ENCODE results near the gene TAPT1. TPM values are rescaled to one million over a fixed set of nuclear protein-coding genes. Genes with fewer than 3 reads are reported as not detected.

TAPT1 gene
- polyA plus RNA-seq, 1 donor from 2014 or later: 34.2 TPM

DNA sequence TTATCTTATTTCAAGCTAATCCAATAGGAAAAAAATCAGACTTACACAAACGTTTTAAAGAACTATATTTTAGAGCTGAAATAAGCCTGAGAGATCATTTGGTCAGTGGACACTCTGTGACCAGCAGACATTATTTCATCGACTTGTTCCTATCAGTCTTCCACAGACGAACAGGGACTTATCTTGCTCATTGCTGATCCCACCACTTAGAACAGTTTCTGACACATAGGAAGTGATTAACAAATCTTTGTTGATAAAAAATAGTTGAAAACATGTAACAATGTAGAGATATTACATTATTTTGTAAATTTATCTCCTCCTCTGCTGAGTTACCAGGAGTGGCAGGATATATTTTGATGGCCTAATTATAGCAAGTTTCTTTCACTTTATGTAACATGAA is 65.8 kb downstream of the TAPT1 start:
- no peaks in the 10 kb centered on the region for H3K27me3 ChIP-seq (ENCODE audit: insufficient read depth, low read depth, low read length)
- no peak overlapping the region for H3K4me2 ChIP-seq (ENCODE audit: low read length)
- TF ChIP-seq, protein P1, sequence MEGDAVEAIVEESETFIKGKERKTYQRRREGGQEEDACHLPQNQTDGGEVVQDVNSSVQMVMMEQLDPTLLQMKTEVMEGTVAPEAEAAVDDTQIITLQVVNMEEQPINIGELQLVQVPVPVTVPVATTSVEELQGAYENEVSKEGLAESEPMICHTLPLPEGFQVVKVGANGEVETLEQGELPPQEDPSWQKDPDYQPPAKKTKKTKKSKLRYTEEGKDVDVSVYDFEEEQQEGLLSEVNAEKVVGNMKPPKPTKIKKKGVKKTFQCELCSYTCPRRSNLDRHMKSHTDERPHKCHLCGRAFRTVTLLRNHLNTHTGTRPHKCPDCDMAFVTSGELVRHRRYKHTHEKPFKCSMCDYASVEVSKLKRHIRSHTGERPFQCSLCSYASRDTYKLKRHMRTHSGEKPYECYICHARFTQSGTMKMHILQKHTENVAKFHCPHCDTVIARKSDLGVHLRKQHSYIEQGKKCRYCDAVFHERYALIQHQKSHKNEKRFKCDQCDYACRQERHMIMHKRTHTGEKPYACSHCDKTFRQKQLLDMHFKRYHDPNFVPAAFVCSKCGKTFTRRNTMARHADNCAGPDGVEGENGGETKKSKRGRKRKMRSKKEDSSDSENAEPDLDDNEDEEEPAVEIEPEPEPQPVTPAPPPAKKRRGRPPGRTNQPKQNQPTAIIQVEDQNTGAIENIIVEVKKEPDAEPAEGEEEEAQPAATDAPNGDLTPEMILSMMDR (IDR thresholded peaks at IDR 0.05; ENCODE audit: poor library complexity, severe bottlenecking): no peak
- no peak for TF ChIP-seq RAD21 (conservative IDR thresholded peaks at IDR 0.05)
- TF ChIP-seq TAF1 (IDR thresholded peaks at IDR 0.05; ENCODE audit: low read depth): no peak
- no peak for TF ChIP-seq EZH2 (IDR thresholded peaks at IDR 0.05; ENCODE audit: borderline replicate concordance, insufficient read depth, low read length, poor library complexity, severe bottlenecking)
- TF ChIP-seq EP300 (conservative IDR thresholded peaks at IDR 0.05; ENCODE audit: poor library complexity, severe bottlenecking): no peak
- TF ChIP-seq, protein P2, sequence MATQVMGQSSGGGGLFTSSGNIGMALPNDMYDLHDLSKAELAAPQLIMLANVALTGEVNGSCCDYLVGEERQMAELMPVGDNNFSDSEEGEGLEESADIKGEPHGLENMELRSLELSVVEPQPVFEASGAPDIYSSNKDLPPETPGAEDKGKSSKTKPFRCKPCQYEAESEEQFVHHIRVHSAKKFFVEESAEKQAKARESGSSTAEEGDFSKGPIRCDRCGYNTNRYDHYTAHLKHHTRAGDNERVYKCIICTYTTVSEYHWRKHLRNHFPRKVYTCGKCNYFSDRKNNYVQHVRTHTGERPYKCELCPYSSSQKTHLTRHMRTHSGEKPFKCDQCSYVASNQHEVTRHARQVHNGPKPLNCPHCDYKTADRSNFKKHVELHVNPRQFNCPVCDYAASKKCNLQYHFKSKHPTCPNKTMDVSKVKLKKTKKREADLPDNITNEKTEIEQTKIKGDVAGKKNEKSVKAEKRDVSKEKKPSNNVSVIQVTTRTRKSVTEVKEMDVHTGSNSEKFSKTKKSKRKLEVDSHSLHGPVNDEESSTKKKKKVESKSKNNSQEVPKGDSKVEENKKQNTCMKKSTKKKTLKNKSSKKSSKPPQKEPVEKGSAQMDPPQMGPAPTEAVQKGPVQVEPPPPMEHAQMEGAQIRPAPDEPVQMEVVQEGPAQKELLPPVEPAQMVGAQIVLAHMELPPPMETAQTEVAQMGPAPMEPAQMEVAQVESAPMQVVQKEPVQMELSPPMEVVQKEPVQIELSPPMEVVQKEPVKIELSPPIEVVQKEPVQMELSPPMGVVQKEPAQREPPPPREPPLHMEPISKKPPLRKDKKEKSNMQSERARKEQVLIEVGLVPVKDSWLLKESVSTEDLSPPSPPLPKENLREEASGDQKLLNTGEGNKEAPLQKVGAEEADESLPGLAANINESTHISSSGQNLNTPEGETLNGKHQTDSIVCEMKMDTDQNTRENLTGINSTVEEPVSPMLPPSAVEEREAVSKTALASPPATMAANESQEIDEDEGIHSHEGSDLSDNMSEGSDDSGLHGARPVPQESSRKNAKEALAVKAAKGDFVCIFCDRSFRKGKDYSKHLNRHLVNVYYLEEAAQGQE (IDR thresholded peaks at IDR 0.05; ENCODE audit: borderline replicate concordance): no peak
- TF ChIP-seq MXI1 (conservative IDR thresholded peaks at IDR 0.05; ENCODE audit: poor library complexity, severe bottlenecking): no peak
- no peak for TF ChIP-seq SMC3 (conservative IDR thresholded peaks at IDR 0.05; ENCODE audit: poor library complexity)
- TF ChIP-seq POLR2AphosphoS5 (IDR thresholded peaks at IDR 0.05): no peak
- no peak overlapping the region for H2AFZ ChIP-seq (ENCODE audit: low read depth, low read length)
- H3K79me2 ChIP-seq (replicated peaks; ENCODE audit: insufficient read depth, low read length): no peaks in the 10 kb centered on the region
- no peak overlapping the region for H3K4me3 ChIP-seq (ENCODE audit: low read length)
- H3K9ac ChIP-seq (ENCODE audit: low read length): no peak overlapping the region
- no peak overlapping the region for H3K27ac ChIP-seq (ENCODE audit: low read length)
- no peaks in the 10 kb centered on the region for H3F3A ChIP-seq (ENCODE audit: insufficient read depth, low read length, poor library complexity, severe bottlenecking)
- H3K9me3 ChIP-seq (ENCODE audit: low read length): no peaks in the 10 kb centered on the region
- H3K36me3 ChIP-seq (ENCODE audit: insufficient read depth, low read length): peaks cover 8% of the 10 kb centered on the region
- H3K9me2 ChIP-seq (ENCODE audit: insufficient read depth, low read length): no peaks in the 10 kb centered on the region
- no peaks in the 10 kb centered on the region for H4K20me1 ChIP-seq (ENCODE audit: insufficient read depth)

DNA sequence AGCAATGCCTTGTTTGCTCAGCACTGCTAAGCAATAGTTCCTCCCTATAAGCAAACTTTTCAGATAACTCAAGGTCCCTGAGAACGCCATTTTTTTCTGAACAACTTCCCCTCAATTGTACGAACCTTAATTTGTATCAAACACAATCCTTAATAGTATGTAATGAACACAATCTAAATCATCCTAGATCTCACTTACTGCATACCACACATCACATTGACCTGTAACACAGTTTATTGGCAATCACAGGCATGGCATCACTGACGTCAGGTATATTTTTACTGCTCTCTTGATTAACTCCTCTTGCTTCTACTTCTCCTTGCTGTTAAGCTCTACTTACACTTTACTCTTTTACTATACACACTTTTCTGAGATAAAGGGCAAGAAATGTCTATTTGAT is 67.0 kb downstream of the TAPT1 start:
- no peaks in the 10 kb centered on the region for H3K9me3 ChIP-seq (ENCODE audit: low read length)
- no peak overlapping the region for H3K9ac ChIP-seq (ENCODE audit: low read length)
- no peak for TF ChIP-seq SMC3 (conservative IDR thresholded peaks at IDR 0.05; ENCODE audit: poor library complexity)
- TF ChIP-seq, protein P2 (IDR thresholded peaks at IDR 0.05; ENCODE audit: borderline replicate concordance): no peak
- TF ChIP-seq TAF1 (IDR thresholded peaks at IDR 0.05; ENCODE audit: low read depth): no peak
- TF ChIP-seq RAD21 (conservative IDR thresholded peaks at IDR 0.05): no peak
- no peak for TF ChIP-seq EP300 (conservative IDR thresholded peaks at IDR 0.05; ENCODE audit: poor library complexity, severe bottlenecking)
- TF ChIP-seq, protein P1 (IDR thresholded peaks at IDR 0.05; ENCODE audit: poor library complexity, severe bottlenecking): no peak
- TF ChIP-seq MXI1 (conservative IDR thresholded peaks at IDR 0.05; ENCODE audit: poor library complexity, severe bottlenecking): no peak
- no peak for TF ChIP-seq EZH2 (IDR thresholded peaks at IDR 0.05; ENCODE audit: borderline replicate concordance, insufficient read depth, low read length, poor library complexity, severe bottlenecking)
- no peak for TF ChIP-seq POLR2AphosphoS5 (IDR thresholded peaks at IDR 0.05)
- no peak overlapping the region for H2AFZ ChIP-seq (ENCODE audit: low read depth, low read length)
- no peaks in the 10 kb centered on the region for H3K79me2 ChIP-seq (replicated peaks; ENCODE audit: insufficient read depth, low read length)
- no peaks in the 10 kb centered on the region for H3K27me3 ChIP-seq (ENCODE audit: insufficient read depth, low read depth, low read length)
- no peaks in the 10 kb centered on the region for H3K9me2 ChIP-seq (ENCODE audit: insufficient read depth, low read length)
- no peaks in the 10 kb centered on the region for H3F3A ChIP-seq (ENCODE audit: insufficient read depth, low read length, poor library complexity, severe bottlenecking)
- no peaks in the 10 kb centered on the region for H4K20me1 ChIP-seq (ENCODE audit: insufficient read depth)
- H3K27ac ChIP-seq (ENCODE audit: low read length): no peak overlapping the region
- peaks cover 8% of the 10 kb centered on the region for H3K36me3 ChIP-seq (ENCODE audit: insufficient read depth, low read length)
- H3K4me3 ChIP-seq (ENCODE audit: low read length): no peak overlapping the region
- no peak overlapping the region for H3K4me2 ChIP-seq (ENCODE audit: low read length)
